Skin epidermis (tissue), 12 donors: Measurements from ENCODE around the gene KLRB1.
"Not testable (repeated sequence)": the region's sequence is repeated elsewhere in the genome, so short reads cannot be mapped to it uniquely, and the experiment has no call there.

Experiments
- H3K27ac ChIP-seq, 21 experiments: fragments of 200-600 bp; sonication (generic) in 11 of 21; one replicate each; pipeline ENCODE4 v1.5.0; 2020; ENCODE audit warnings: mild to moderate bottlenecking in 3 of 21, inconsistent platforms in 2 of 21, moderate library complexity in 2 of 21
- H3K4me3 ChIP-seq, 7 experiments: fragments of 200-600 bp; sonication (generic) in 2 of 7; one replicate each; pipeline ENCODE4 v1.5.0; 2020; ENCODE audit warnings: inconsistent platforms in 2 of 7, mild to moderate bottlenecking in 2 of 7, moderate library complexity in 1 of 7

The KLRB1 gene

DNA sequence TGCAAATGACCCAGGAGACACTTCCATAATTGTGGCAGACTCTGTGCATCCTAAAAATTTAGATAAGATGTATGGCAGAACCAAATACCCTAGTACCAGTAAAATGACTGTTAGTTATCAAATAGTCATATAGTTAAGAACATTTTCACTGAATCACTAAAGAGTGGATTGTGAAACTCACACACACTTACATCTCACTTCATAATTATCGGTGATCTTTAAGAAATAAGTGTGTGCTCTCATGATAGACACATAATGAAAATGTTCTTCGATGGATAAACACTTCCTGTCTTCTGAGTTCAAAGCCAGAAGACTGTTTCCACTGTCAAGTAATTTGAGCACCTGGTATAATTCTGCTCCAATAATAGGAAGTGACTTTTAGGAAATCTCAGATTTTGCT is 19.1 kb upstream of the KLRB1 start:
- Histone ChIP-seq H3K4me3 (no peak overlapping the region), H3K27ac (no peak overlapping the region)

DNA sequence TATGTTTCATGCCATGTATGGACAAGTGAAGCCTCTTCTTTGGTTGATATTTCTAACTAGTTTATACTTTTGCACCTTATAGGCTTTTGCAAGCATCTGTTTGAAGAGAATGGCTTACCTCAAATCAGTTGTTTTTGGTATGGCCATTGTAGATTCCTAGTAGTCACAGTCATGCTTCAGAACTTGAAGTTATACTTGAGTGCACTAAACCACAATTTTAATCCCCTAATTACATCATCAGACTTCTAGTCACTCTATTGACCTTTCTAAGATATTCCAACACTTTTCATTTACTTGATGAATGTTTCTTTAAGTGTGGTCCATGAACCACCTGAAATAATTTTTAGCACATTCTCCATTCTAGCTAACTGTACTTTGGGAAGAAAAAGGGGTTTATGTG is 18.6 kb upstream of the KLRB1 start:
- Histone ChIP-seq H3K4me3 (no peak overlapping the region), H3K27ac (no peak overlapping the region)

DNA sequence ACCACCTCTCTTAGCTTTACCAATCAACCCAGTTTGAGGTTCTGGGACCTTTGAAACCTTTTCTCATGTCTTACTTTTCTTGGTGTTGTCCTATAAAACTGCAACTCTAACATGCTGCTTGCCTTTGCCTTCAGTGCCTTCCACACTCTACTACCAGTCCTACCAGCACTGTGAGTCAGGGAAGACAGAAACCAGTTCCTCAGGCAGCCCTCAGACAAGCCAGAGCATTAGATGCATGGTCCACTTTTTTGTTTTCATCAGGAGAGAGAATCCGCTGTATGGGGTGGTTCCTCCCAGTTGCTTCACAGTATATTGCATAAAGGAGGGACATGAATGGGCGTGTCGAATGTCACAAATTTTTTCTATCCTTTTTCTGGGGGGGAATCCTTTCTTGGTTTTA is 17.3 kb upstream of the KLRB1 start:
- Histone ChIP-seq H3K27ac (no peak overlapping the region), H3K4me3 (no peak overlapping the region)

DNA sequence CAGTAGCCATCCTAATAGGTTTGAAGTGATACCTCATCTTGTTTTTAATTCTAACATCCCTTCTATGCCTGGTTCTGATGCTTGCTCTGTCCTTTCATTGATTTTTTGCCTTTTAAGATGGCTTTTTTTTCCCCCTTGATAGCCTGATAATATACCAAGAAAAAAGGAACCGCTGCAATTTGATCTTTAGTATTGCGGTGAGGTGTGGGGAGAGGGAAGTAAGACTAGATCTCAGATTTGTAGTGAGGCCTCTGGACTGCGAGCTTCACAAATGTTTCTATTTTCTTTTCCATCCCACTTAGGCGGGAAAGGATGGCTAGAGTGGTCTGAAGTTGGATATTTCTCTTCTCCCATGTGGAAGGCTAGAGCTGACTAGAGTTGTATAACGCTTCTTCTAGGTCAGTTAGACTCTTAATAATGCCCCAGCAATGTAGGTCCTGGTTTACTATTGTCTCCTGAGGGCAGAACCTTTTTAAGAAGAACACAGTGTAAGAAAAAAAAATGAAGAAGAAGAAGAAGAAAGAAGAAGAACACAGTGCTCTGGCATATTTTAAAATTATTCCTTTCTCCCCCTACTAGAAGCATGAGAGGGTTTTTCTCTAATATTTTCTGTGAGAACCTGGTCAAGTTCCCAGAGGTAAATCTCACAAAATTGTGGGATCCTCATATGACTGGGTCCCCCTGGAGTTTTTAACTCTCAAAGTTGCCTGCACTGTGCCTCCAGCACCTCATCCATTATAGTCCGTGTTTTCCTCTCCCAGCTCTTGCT is 11.9 kb upstream of the KLRB1 start:
- H3K4me3 ChIP-seq: no peak overlapping the region
- no peak overlapping the region for H3K27ac ChIP-seq

DNA sequence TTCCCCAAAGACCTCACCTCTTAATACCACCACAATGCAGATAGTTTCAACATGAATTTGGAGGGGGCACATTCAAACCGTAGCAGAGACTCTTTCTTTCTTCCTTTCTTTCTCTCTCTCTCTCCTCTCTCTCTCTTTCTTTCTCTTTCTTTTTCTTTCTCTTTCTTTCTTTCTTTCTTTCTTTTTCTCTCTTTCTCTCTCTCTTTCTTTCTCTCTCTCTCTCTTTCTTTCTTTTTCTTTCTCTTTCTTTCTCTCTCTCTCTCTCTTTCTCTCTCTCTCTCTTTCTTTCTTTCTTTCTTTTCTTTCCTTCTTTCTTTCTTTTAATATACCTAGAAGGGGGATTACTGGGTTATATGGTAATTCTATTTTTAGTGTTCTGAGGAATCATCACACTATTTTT is 11.2 kb upstream of the KLRB1 start:
- not testable (repeated sequence) for H3K4me3 ChIP-seq, H3K27ac ChIP-seq

DNA sequence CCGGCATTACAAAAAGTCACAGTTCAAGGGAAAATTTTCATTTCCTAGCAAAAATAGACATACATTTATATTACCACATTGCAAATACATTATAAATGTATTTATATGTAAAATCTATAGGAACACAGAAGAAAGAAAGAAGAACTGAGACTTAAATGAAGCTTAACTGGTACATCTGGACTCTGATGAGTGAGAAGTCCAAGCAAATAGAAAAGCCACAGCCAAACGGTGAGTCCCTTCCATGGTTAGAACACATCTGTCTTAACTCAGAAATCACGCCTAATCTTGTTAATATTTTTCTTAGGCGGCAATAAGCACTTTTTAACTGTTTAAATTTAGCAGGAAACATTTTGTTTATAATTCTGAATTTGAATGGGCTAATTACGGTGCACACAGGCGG is 9.4 kb upstream of the KLRB1 start:
- peak overlapping the region in 1 of 21 experiments; percentile 73 for H3K27ac ChIP-seq
- H3K4me3 ChIP-seq: no peak overlapping the region

DNA sequence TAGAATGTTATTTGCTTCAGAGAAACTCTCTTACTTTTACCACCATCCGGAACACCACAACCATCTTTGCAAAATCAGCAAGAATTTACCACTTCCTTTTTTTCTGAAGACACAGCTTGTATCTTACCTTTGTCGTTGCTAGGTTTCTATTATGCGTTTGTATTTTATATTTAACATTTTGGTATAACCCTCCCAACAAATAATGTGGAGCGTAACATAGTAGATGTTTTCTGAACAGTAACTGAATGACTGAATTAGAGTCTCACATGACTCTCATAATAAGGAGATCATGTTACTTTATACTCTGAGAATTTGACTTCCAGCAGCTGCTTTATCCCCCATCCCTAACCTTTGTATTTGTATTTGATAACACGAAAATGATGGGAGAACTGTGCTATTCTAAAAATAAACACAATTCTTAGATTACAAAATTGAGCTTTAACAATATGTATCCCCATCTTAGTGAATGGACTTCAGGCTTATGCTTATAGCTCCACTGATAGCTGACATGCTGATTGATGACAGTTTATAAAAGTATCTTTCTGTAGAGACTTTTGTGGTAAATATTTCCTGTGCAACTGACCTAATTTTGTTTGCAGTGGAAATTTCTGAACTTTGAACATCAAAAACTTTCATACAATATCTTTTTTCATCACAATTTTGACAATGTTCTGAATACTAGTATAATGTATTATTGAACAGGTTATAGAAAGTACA is 7.9 kb upstream of the KLRB1 start:
- Histone ChIP-seq H3K27ac (peak overlapping the region in 4 of 21 experiments; percentile 46 to 81 (median 66)), H3K4me3 (no peak overlapping the region)

DNA sequence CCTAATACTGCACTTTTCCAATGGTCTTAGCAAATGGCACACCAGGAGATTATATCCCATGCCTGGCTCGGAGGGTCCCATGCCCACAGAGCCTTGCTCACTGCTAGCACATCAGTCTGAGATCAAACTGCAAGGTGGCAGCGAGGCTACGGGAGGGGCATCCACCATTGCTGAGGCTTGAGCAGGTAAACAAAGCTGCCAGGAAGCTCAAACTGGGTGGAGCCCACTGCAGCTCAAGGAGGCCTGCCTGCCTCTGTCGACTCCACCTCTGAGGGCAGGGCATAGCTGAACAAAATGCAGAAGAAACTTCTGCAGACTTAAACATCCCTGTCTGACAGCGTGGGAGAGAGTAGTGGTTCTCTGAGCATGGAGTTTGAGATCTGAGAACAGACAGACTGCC is 2.9 kb upstream of the KLRB1 start:
- H3K27ac ChIP-seq, H3K4me3 ChIP-seq: not testable (repeated sequence)

DNA sequence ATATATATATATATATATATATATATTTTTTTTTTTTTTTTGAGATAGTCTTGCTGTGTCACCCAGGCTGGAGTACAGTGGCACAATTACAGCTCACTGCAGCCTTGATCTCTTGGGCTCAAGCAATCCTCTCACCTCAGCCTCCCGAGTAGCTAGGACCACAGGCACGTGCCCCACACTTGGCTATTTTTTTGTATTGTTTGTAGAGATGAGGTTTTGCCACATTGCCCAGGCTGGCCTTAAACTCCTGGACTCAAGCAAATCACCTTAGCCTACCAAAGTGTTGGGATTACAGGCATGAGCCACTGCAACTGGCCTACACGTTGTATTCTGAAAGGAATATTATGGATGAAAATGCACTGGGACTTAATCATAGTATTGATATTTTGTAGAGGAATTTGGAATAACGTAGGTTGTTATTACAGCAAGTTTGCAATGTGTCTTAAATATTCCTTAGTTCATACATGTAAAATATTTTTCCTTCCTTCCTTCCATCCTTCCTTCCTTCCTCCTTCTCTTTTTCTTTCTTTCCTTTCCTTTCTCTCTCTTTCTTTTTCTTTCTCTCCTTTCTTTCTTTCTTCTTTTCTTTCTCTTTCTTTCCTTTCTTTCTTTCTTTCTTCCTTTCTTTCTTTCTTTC is 862 bp downstream of the KLRB1 start:
- H3K4me3 ChIP-seq: no peak overlapping the region
- H3K27ac ChIP-seq: no peak overlapping the region

DNA sequence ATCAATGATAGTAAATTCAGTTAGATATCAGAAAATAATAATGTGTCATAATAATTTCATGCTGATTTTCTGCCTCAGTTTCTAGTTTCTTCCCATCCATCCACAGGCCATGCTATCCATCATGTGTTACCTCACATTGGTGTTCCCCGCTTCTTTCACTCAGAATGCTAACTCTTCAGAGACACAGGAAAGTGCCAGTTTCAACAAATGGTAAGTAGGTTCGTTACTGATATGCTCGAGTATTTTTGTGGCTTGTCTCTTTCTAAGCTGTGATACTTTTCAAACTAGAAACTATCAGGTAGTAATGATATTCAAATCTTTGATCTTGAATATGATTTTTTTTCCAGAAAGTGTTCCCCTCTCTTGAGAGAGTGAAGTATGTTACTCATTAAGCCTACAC is 1.5 kb downstream of the KLRB1 start:
- Histone ChIP-seq H3K4me3 (no peak overlapping the region), H3K27ac (no peak overlapping the region)

DNA sequence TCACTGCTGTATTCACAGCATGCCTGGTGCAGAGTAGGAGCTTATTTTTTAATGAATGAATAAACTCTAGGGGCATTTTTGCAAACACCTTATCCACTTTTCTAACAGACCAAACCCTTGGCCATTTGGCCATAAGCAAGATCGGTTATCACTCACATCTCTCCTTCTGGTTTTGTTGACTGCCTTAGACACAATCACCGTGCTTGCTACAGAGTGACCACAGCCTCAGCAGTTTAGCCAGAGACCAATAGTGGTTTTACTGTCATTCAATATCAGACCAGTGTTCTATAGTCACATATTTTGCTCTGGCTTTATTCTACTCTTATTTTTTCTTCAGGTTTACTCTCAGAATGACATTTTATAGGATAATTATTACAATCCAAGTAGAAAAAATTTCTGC is 2.2 kb downstream of the KLRB1 start:
- Histone ChIP-seq H3K27ac (no peak overlapping the region), H3K4me3 (no peak overlapping the region)

DNA sequence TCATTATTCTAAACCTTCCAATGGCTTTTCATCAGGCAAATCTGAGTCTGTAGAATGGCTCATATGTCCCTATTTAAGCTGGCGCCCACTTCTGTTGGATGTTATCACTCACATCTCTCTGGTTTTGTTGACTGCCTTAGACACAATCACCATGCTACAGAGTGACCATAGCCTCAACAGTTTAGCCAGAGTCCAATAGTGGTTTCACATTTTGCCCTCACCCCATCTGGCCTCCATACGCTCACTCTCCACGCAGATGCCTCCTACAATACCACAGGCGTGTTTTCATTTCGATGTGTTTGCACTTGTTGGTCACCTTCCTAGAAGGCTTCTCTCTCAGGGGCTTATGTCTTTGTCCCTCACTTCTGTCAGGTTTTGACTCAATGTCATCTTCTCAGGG is 3.4 kb downstream of the KLRB1 start:
- no peak overlapping the region for H3K4me3 ChIP-seq
- no peak overlapping the region for H3K27ac ChIP-seq

DNA sequence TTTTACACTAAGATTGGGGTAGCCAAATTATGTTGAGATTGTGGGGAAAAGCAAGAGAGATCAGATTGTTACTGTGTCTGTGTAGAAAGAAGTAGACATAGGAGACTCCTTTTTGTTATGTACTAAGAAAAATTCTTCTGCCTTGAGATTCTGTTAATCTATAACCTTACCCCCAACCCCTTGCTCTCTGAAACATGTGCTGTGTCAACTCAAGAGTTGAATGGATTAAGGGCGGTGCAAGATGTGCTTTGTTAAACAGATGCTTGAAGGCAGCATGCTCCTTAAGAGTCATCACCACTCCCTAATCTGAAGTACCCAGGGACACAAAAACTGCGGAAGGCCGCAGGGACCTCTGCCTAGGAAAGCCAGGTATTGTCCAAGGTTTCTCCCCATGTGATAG is 7.3 kb downstream of the KLRB1 start:
- H3K4me3 ChIP-seq, H3K27ac ChIP-seq: not testable (repeated sequence)

DNA sequence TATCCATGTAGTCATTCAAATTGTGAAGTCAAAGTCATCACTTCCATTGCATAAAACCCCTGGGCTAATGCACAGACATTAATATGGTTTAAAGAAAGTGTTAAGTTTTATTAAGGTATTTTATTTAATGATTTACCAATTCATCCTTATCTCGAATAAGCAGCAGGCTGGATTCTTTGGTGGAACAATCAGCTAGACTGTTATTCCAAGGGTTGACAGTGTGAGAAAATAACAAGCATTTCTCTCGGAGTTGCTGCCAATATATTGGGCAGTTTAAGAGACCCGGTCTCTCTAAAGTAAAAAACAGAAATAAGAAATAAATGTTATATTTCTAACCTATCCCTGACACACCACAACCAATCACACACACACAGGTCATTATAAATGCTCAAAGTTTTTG is 9.4 kb downstream of the KLRB1 start:
- H3K4me3 ChIP-seq: no peak overlapping the region

DNA sequence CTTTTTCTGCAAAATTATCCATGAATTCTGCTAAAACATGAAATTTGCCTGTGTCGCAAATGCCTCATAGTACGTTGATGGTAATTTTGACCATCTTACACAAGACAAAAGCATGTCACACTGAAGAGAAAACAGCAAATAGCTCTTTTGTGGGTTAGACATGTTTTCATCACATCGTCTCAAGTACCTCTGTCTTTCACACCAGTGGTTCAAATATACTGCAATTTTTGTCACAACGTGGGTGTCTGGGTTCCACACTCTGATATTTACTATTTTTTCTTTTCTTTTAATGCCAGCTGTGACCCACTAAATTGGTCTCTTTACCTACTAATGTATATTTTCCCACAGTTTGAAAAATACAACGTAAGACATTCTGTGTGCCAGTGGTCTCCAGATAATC is 10.4 kb downstream of the KLRB1 start:
- no peak overlapping the region for H3K27ac ChIP-seq
- H3K4me3 ChIP-seq: no peak overlapping the region

More for the DNA sequence above, 9.4 kb downstream of the KLRB1 start:
- H3K27ac ChIP-seq: no peak overlapping the region

DNA sequence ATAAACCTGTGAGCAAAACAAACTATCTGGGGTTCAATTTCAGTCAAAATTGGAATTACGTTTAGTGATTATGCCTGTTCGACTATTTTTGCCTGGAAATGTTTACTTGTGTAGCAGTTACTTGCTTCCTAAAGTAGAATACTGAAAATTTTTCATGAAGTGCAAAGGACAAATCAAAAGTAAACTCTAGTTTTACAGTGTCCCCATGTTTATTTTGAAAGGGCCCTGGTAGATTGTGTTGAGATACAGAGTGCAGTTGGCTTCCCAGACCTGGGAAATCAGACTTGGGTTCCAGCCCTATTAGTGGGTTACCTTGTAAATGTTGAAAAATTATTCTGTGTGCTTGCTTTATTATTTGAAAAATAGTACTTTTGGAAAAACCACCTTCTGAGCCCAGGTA is 17.3 kb downstream of the KLRB1 start:
- no peak overlapping the region for H3K4me3 ChIP-seq
- H3K27ac ChIP-seq: no peak overlapping the region

DNA sequence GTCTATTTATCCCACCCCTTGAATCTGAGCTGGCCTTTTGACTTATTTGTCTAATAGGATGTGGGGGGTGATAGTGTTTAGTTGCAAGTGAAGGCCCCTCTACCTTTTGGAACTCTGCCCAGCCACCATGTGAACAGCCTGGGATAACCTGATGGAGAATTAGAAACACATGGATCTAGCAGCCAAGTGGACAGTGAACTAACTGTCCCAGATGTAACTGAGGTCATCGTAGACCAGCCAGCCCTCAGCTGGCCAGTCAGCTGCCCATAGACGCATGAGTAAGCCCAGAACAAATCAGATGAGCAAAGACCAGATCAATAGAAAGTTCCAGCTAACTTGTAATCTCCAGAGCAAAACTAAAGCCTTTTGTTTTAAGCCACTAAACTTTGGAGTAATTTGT is 19.0 kb downstream of the KLRB1 start:
- H3K27ac ChIP-seq: no peak overlapping the region

DNA sequence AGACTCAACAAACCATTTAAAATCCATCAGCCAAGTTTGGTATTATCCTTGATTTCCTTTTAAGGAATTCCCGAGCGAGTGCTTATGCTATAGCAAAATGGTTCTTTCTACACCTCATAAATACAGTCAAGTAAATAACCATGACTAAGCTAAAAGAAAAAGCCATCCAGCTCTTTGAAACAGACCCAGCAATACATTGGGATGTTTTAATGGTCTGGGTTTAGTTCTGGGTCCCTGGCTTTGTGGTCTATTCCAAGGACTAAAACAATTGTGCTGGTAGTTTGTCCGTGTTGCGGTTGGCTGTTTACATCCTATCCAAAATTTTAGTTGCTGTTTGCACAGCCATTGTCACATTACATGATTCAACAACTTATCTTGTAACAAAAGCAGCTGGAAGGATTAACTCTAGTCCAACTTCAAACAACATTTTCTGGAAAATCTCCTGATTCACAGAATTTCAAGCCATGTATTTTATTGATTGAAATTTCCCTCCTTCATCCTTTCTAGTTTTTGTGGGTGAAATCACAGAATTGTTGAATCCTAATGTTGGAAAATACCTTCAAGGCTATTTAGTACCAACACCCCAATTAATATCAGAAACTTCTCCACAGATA is 19.6 kb downstream of the KLRB1 start:
- no peak overlapping the region for H3K27ac ChIP-seq

More for the DNA sequence above, 19.0 kb downstream of the KLRB1 start:
- no peak overlapping the region for H3K4me3 ChIP-seq

DNA sequence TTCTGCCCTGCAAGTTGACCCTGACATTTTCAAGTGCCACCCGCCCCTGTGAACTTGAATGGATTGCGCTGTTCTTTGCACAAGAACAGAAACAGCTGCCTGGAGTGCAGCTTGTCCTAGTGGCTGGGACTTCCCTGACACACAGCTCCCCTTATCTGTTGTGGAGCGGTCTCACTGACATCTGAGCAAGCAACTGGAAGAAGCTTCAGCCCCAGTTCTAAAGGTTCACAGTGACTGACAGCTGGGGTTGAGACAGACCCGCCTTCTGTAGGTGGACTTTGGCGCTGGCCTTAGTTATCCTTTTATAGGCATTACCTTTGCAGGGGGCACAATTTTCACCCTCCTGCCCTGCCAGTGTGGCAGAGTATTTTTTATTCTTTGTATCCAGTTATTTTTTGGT is 30.0 kb downstream of the KLRB1 start:
- not testable (repeated sequence) for H3K4me3 ChIP-seq, H3K27ac ChIP-seq

More for the DNA sequence above, 19.6 kb downstream of the KLRB1 start:
- no peak overlapping the region for H3K4me3 ChIP-seq

DNA sequence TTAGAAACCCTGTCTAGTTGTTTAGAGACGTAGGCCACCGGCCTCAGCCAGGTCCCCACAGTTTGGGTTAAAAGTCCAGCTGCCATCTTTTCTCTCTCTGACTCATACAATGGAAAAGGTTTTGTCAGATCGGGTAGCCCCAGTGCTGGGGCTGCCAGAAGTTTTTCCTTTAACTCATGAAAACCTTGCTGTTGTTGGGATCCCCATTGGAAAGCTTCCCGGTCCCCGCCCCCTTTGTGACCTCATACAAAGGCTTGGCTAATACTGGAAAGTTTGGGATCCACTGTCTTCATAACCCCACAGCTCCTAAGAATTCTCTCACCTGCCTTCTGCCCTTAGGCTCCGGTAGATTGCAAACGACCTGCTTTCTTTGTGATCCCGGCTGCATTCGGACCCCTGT is 40.6 kb downstream of the KLRB1 start:
- H3K4me3 ChIP-seq, H3K27ac ChIP-seq: not testable (repeated sequence)

DNA sequence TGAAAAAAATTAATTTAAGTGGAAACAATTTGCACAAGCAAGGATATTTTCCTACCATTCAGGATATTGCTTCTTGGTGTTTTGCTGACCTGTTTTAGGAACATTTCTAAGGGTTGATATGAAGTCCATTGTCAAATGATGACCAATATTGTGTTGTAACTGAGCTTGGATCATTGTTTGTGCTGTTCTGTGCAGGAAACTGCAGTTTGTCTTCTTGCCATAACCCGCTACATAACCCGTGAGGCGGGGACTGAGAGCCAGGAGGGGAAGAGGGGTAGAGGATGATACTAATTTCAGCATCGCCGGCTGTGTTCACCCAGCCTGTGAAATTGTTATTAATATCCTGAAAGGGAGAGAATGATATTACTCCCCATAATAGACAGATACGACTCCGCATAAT is 41.6 kb downstream of the KLRB1 start:
- H3K4me3 ChIP-seq, H3K27ac ChIP-seq: not testable (repeated sequence)
